Measurements from ENCODE around the gene SKAP2.

SKAP2 gene

DNA sequence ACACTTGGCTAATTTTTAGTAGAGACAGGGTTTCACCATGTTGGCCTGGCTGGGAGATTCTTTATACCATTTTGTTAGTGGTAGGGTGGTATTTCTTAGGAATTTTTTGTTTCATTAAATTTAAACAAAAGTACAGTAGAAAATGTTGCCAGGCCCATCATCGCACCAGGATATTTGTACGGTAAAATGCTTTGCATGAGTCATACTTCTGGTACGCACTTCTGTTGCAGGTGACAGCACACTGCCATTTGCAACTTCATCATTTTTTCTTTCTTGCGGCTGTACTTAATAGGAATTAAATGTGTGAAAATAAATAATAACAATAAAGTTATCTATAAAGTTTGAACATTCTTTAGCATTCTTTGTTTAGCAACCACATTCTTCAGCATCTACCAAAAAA is 195.6 kb downstream of the SKAP2 start:
- no peak for DNase-seq (ENCODE audit: low read depth in 2 of 3, low spot score in 1 of 3)

DNA sequence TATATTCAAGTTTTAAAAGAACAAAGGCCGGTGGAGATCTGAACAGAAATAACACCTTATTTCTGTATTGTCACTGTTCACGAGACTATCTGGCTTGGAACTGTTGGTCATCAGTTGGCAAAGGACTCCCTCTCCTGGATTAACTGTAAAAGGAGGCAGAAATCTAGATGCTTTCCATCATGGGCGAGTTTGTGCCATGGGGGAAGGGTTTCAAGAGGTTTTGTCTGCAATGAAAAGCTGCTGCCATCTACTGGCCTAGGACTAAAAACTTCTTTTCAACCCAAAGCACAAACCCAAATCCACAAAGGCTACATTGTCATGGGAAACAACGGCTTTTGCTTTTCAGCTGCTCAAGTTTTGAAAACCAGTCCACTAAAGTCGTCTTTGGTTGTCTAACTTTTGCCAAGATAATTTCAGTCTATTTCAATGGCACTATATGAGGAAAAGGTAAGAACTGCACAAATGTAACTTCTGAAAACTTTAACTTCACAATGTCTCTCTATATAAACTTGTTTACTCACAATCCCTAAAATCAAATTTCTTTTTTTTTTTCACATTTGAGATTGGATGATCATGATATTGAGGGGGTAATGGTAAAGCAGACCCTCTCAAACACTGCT is 196.8 kb downstream of the SKAP2 start:
- DNase-seq (ENCODE audit: low read depth in 2 of 3, low spot score in 1 of 3), result peak; percentile 18 to 49 (median 25)

DNA sequence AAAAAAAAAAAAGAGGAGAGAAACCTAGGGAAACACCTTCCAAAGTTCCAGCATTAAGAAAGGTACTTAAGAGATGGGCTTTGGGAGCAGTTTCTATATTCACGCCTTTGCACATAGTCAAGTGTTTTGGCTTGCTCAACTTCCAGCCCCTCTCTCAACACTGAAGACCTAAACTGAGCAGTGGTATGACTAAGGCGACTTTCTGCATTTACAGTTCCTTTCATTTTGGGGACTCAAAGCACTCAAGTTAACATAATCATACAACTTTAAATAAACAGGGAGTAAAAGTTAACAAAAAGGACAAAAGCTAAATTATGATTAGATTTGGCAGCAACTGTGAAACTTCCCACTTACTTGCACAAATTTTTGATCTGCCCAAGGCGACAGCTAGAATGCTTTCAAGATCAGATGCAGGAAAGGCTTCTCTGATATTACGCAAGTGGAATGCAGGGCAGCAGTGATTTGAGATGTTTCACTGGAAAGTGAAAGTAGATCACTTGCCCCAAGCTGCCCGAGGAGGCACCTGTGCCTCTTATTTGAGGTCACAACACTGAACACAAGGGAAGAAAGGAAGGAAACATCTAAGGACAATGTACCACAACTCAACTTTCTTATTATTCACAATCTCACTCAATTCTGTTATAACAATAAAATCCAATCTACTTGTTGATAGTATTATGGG is 199.5 kb downstream of the SKAP2 start:
- DNase-seq (ENCODE audit: low read depth in 2 of 3, low spot score in 1 of 3), result peak in 2 of 3 donors; percentile 2 to 13

DNA sequence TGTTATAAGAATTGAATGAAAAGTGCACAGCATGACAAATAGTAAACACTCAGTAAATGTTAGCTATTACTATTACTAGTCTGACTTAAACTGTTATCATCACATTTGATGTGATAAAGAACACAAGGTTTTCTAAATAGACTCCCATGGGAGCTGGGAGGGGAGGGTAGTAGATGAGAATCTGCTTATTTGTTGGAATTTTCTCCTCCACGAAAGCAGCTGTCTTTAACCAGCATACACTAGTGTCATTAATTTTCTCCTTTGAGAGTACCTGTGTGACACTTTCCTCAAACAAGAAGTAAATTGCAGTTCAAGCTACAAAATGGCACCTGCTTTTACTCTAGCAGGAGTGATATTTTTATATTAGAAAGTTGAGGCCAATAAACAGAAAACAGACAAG is 200.1 kb downstream of the SKAP2 start:
- no peak for DNase-seq (ENCODE audit: low read depth in 2 of 3, low spot score in 1 of 3)

DNA sequence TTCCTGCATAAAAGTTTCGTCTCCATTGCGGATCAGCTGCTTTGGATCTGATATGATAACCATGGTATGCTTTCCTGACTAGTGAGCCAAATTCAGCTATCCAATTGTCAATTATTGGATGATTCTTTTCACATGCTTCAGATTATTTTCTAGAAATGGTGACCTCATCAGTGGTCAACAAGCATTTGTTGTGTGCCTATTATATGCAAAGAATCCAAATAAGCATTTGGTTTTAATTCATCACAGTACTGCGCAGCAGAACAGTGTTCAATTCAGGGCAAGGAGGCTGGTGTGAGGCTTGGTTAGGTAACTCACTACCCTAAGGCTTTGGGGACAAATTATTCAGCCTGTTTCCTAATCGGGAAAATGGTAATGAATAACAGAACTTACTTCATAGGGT is 200.5 kb downstream of the SKAP2 start:
- no peak for DNase-seq (ENCODE audit: low read depth in 2 of 3, low spot score in 1 of 3)

DNA sequence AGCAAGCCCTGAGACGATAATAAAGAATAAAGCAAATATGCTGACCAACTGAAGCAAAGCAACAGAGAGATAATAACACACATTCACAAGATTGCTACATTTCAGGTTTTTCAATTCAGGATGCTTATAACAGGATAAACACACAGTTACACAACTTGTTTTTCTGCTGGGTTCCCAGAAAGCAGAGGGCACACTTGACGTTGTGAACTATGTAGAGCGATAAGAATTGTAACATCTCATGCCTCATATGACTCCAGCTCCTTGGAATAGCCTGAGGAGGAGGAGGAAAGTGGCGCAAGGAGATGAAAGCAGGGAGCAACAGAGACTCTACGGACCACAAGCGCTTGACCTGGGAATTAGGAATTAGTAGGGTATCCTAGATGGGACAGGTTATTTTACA is 201.7 kb downstream of the SKAP2 start:
- no peak for DNase-seq (ENCODE audit: low read depth in 2 of 3, low spot score in 1 of 3)

DNA sequence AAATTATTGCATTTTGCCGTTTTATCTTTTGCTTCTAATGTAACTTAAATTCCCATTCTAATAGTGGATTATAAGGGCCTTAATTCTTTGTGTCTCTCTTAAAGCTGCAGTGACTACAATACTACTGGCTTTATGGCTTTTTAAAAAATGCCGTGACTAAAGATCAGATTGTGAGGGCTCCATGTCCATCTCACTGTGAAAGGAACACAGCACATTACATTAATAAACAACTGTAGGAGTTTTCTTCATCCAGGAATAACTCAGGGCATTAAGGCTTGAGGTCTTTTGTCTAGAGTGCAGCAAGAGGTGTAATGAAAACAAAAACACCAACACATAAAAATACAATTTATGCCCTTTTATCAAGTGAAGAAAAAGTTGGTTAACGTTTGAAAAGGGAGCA is 205.3 kb downstream of the SKAP2 start:
- no peak for DNase-seq (ENCODE audit: low read depth in 2 of 3, low spot score in 1 of 3)

DNA sequence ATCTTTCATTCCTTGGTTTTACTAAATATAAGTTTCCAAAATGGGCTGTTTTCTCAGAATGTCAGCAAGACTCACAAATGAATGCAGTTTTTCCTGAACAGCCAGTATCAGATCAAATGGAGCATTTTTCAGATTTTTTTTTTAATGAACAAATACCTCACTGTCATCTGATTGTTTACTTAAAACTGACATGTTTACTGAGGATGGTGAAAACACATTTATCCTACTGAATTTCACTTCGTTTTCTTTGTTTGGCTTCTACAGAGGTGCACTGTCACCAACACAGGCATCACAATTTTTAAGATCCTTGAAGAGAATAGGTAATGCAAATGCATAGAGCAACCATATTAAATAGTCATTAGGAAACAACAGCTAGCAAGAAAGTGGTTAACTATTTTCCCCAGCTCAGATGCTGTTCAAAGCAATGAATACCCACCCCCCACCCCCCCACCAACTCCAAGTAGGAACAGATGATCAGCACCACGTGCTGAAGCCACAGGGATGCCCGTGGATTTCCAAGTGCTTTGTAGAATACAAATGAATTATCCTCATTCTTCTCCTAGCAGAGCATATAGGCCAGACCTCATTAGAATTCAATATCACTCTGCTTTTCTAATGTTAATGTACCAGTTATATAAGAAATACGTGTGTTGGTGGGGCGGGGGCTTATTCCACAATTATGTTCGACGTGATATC is 205.9 kb downstream of the SKAP2 start:
- no peak for DNase-seq (ENCODE audit: low read depth in 2 of 3, low spot score in 1 of 3)

DNA sequence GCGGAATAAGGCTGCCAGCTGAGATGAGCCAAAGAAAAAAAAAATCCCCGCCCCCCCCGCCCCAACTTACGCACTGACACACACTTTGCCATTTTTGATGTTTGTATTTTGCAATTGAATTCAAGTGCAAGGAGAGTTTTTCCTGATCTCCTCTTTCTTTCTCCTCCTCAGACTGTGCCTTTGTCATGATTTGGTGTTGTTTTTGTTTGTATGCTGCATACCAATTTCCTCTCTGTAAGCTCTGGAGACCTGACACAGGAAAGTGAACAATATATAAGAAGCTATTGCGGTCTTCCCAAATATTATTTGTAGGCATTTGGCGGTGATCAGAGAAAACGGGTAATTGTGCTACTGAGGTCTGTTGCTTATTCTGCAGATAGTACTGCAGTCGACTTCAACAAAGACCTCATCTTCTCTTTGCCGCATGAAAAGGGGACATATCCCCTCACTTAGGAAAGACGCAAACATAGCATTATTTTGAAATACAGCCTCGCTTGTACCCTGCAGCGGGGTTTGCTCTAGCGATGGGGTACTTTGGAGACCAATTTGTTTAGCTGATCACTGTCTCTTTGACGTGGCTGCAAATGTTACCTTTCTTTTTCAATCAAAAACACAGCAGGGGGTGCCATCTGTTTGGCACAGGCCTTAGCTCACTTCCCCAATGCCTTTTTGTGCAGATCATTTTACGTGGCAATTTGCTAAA is 206.6 kb downstream of the SKAP2 start:
- no peak for DNase-seq (ENCODE audit: low read depth in 2 of 3, low spot score in 1 of 3)

DNA sequence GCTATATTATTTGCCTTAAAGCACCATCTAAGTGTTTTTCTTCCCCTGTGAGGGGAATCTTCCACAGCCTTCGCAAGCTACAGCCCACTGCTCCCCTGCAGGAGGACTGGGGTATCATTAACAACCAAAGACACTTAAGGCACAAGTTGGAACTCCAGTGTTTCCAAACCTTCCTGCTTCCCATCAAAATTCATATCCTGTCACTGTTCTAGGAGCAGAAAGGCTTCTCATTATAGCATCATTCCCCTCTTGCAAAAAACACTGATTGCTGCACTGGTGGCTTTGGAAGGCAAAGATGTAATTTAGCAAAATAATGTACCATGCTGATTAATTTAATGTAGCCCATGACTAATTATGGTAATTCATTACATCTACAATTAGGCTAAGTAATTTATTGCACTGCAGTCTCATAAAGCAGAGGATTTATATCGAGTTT is 207.2 kb downstream of the SKAP2 start:
- no peak for DNase-seq (ENCODE audit: low read depth in 2 of 3, low spot score in 1 of 3)

DNA sequence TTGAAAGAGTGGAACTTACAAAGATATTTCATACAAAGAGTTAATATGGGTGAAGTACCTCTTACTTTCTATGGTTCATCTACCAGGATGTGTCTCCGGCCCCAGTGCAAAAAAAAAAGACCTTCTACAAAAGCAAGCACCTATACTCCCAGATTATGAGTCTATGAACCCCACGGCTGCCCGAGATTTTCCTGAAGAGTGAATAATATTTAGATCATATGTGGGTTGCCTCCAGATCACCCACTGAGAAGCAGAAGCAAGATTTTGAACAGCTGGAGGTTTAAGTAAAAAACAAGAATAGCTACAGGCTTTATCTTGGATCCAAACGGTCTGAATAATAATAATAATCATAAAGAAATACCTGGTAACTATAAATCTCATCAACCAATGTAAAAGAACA is 207.7 kb downstream of the SKAP2 start:
- no peak for DNase-seq (ENCODE audit: low read depth in 2 of 3, low spot score in 1 of 3)

DNA sequence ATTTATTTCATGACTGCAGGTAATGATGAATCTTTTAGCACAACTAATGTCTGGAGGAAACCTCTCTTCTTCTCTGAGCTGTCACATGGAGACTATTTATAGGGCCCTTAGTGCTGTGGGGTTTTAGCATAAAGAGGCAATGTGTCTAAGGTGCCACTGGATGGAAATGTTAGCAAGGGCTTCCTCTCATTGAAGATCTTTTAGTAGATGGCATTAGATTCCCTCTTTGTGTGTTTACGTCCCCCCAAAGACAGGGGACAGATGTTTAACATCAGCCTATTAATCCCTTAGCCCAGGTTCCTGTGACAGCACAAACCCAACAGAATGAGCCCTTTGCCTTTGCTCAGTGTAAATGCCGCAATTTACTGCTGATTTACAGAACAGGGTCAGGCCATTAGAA is 208.6 kb downstream of the SKAP2 start:
- no peak for DNase-seq (ENCODE audit: low read depth in 2 of 3, low spot score in 1 of 3)

DNA sequence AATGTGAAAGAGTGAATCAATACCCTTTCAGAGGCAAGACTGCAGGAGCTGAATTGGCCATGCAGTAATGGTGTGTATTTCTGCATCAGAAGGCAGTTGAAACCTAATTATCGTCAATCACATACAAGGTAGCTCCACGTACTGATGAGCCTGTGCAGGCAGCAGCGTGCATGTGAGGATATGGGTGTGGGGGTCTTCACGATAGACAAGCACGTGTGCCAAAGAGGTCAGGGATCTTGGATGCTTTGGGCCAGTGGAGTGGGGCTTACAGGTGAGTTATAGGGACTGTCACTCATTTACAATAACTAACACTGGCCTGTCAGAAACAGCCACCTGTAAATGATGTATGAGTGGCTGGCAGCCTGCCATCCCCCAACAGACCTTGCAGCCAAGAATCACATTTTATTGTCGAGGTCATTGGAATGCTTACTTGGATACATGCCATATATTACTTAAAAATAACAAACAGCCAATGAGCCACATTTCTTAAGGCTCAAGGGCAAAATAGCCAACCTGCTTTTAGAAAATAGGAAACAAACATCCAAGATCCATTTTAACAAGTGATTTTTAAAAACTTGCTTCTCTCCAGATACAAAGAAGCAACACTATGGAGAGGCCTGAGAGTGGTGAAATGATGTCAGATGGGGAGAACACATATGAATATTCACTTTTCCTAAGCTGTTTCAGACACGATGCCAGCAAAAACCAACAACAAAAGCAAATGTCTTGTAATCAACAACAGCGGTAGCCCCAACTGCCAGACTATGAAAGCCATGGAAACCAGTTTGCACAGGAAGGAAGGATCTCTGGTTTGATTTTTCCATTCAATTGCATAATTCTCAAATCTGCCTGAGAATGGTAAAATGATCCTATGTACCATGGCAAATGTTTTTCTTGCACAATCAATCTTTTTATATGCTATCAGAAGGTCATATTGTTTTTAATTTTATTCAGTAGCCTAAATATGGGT is 210.7 kb downstream of the SKAP2 start:
- no peak for DNase-seq (ENCODE audit: low read depth in 2 of 3, low spot score in 1 of 3)

DNA sequence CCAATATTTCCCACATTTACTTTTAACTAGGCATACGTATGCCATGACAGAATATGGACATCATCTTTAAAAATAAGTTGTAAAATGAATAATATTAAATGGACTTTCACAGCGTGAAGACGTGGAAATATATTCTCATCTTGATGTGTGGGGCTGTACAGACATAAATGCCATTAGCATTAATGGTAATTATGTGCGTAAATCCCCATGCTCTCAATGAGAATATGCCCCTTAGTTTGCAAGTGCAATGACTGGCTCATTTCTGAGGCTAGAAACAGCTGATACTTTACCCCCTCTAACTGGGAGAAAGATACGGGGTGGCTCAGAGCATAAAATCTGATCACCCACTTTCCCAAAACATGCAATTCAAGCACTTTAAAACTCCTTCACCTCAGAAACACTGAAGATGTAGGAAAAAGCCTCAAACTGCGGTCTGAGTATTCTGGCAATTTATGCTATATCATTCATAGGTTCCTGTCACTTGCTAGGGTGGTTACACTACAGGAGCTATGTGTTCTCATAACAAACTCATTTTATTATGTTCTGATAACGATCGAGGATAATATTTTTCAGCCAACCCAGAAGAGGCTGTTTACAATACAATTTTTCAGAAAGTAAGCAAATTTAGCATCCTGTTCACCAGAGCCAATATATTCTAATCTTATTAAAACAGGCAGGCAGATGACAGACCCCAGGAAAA is 211.8 kb downstream of the SKAP2 start:
- DNase-seq (ENCODE audit: low read depth in 2 of 3, low spot score in 1 of 3), result no peak

DNA sequence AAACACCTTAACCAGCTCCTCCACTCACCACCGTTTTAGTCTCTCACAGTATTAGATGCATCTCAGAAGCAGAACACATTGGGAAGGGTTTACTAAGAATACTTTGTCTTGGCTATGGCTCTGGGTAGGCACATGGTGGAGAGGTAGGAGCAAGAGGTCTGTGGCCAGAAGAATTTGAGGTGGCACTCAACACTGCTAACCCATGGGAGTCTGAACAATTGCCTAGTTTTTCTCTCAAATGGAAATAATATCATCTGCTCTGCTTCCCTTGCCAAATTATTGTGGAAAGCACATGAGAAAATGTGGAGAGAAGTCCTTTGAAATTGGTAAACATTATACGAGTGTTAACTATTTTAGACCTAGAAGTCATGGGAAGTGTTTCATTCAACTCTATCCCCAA is 214.3 kb downstream of the SKAP2 start:
- DNase-seq (ENCODE audit: low read depth in 2 of 3, low spot score in 1 of 3), result no peak

DNA sequence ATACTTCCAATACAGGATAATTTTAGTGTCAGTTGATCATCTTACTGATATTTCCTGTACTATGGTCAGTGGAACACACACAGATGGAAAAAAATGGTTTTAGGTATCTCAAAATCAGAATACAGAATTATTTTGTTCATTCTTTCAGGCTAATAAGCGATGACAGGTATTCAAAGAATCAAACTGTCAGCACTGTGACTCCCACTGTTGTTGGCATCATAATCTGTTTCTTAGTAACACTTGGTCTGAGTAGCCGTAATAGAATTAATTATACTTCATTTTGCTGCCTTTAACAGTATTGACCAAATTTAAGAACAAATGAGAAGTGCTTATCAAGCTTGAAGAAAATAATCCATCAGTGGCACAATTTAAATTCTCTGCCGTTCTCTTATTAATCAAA is 215.0 kb downstream of the SKAP2 start:
- DNase-seq (ENCODE audit: low read depth in 2 of 3, low spot score in 1 of 3), result no peak

DNA sequence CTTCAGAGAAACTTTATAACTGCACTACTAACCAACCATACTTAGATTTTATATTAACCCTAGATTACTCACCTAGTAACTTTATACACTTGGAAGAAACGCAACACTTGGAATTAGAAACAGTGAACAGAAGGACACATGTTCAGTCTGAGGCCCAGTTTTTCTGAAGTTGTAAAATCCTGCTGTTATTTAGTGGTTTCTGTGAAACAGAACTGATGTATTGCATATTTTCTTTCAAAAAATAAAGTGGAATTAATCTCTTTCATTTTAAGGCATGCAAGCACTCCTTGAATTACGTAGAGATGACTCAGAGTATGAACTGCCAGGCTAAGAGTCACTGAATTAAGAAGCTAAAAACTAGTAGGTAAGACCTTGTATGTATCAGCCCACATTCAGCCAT is 215.8 kb downstream of the SKAP2 start:
- DNase-seq (ENCODE audit: low read depth in 2 of 3, low spot score in 1 of 3), result no peak

DNA sequence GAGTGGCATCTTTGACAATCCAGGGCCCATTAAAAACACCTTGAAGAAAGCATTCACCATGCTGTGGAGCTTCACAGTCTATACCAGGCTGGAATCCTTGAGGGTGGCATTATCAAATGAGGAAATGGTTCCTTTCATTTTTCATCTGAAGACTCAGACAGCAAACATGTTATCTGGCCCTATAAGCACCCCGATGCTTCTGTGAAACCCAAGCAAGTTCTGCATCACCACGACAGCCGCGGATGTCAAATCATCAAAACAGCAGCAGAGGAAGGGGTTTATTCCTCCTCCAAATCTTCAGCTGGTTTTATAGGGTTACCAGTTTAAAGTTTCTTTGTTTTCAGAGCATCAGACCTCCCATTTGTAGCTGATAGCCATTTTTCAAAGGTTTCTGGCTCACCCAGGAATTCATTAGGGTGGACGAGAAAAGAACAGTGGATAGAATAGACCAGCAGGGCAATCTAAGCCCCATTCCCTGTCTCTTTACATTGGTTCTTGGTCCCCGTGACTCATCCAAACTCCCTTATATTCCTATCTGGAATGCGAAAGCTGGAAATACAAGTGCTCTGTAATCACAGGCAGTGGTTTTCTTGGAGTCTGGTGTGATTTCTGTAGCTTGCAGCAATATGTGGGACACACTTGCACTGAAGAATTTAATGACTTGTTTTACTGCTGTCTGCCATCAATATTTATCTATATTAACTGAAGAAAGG is 217.9 kb downstream of the SKAP2 start:
- DNase-seq (ENCODE audit: low read depth in 2 of 3, low spot score in 1 of 3), result no peak

DNA sequence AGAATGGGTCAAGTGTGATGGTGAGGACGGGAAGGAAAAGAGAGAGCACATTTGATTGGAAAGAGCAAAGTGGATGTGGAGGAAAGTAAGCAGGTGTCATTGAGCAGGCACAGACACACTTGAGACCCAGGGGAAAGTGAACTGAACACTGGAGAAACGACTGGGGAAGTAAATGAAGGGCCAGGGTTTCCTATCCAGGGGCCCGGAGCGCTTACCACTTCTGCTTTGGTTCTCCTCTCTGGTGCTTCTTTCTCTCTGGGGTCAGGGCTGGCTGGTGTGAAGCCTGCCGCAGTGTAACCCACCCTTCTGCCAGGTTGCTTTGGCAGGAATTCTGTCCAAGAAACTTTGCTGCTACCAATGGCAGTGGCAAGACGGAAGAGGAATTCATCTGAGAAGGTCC is 219.3 kb downstream of the SKAP2 start:
- DNase-seq (ENCODE audit: low read depth in 2 of 3, low spot score in 1 of 3), result no peak

DNA sequence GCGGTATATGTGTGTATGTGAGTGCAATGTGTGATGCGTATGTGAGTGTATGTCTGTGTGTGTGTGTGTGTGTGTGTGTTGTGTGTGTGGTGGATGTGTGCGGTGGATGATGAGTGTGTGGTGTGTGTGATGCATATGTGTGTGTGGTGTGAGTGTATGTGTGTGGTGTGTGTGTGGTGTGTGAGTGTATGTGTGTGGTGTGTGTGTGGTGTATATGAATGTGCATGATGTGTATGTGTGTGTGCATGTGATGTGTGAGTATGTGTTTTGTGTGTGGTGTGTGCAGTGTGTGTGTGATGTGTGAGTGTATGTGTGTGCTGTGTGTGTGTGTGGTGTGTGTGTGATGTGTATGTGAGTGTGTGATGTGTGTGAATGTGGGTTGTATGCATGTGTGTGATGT is 222.0 kb downstream of the SKAP2 start:
- DNase-seq (ENCODE audit: low read depth in 2 of 3, low spot score in 1 of 3), result no peak
